Mucosa of rectum (tissue), 2 donors: ENCODE results near the gene MAP3K9.

Source experiments
- H3K27ac ChIP-seq, 2 donors: one replicate each; pipeline ENCODE4 v1.7.0; 2013; ENCODE audit warnings: inconsistent platforms in 2 of 2, low read depth in 2 of 2, low read length in 2 of 2
- H3K27me3 ChIP-seq, 2 donors: one replicate each; pipeline ENCODE4 v1.7.0; 2013; ENCODE audit warnings: low read length in 2 of 2; ENCODE audit not compliant: control insufficient read depth in 2 of 2, insufficient read depth in 2 of 2
- H3K36me3 ChIP-seq, 2 donors: one replicate each; pipeline ENCODE4 v1.7.0; 2013; ENCODE audit warnings: low read length in 2 of 2; ENCODE audit not compliant: control insufficient read depth in 2 of 2, insufficient read depth in 2 of 2
- H3K4me1 ChIP-seq, 2 donors: one replicate each; pipeline ENCODE4 v1.7.0; 2013; ENCODE audit warnings: low read length in 2 of 2, mild to moderate bottlenecking in 1 of 2; ENCODE audit not compliant: control insufficient read depth in 2 of 2, insufficient read depth in 2 of 2
- H3K4me3 ChIP-seq, 2 donors: one replicate each; pipeline ENCODE4 v1.7.0; 2013; ENCODE audit warnings: low read length in 2 of 2
- H3K9ac ChIP-seq, 2 donors: one replicate each; pipeline ENCODE4 v1.7.0; 2013; ENCODE audit warnings: low read length in 2 of 2, low read depth in 1 of 2, mild to moderate bottlenecking in 1 of 2
- H3K9me3 ChIP-seq, 2 donors: one replicate each; pipeline ENCODE4 v1.7.0; 2013; ENCODE audit warnings: low read length in 2 of 2; ENCODE audit not compliant: control insufficient read depth in 2 of 2
- donor health status: healthy.
- donor health status: Normal muscosa, but diverticular disease.

The MAP3K9 gene

DNA sequence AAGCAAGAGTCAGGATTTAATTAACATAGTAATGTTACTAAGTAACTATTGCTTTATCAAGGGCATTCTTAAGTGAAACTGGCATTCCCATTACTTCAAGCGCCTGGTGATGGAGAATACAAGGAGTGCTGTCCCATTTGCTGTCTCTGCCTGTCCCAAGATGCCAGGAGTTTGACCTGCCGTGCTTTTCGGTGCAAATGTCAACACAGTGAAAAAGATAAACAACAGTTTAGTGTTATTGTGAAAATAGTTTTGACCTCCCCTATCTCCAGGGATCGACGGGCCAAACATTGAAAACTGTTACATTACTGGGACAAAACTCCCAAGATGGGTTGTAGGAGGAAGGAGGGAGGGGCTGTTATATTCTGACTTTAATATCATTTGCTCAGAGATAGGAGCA, 92.8 kb downstream of the MAP3K9 start:
- no peaks in the 10 kb centered on the region for H3K4me1 ChIP-seq
- H3K4me3 ChIP-seq = no peak overlapping the region
- no peaks in the 10 kb centered on the region for H3K27me3 ChIP-seq
- no peaks in the 10 kb centered on the region for H3K9me3 ChIP-seq
- H3K9ac ChIP-seq = no peak overlapping the region
- no peak overlapping the region for H3K27ac ChIP-seq
- H3K36me3 ChIP-seq = no peaks in the 10 kb centered on the region

DNA sequence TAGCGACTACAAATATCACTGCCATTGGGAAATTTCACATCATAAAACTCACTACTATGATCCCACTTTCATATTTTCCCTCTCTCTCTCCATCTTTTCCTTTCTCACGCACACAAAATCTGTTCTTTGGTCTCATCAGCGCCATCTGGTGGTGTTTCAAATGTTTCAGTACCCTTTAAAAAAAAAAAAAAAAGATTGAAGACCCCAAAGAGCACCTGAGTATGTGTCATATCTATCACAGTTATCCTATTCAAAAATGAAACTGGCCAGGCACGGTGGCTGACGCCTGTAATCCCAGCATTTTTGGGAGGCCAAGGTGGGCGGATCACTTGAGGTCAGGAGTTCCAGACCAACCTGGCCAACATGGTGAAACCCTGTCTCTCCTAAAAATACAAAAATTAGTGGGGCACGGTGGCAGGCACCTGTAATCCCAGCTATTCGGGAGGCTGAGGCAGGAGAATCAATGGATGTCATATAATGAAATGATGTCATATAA, 95.2 kb downstream of the MAP3K9 start:
- H3K9ac ChIP-seq = no peak overlapping the region
- H3K9me3 ChIP-seq = no peaks in the 10 kb centered on the region
- no peaks in the 10 kb centered on the region for H3K27me3 ChIP-seq
- H3K36me3 ChIP-seq = no peaks in the 10 kb centered on the region
- no peak overlapping the region for H3K27ac ChIP-seq
- H3K4me1 ChIP-seq = no peaks in the 10 kb centered on the region
- H3K4me3 ChIP-seq = no peak overlapping the region

GRCh38 chr14:70713511-70713916, 95.8 kb downstream of the MAP3K9 start:
- no peaks in the 10 kb centered on the region for H3K36me3 ChIP-seq
- H3K27ac ChIP-seq = no peak overlapping the region
- H3K9ac ChIP-seq = no peak overlapping the region
- H3K4me1 ChIP-seq = no peaks in the 10 kb centered on the region
- H3K4me3 ChIP-seq = no peak overlapping the region
- H3K27me3 ChIP-seq = no peaks in the 10 kb centered on the region
- H3K9me3 ChIP-seq = no peaks in the 10 kb centered on the region

DNA sequence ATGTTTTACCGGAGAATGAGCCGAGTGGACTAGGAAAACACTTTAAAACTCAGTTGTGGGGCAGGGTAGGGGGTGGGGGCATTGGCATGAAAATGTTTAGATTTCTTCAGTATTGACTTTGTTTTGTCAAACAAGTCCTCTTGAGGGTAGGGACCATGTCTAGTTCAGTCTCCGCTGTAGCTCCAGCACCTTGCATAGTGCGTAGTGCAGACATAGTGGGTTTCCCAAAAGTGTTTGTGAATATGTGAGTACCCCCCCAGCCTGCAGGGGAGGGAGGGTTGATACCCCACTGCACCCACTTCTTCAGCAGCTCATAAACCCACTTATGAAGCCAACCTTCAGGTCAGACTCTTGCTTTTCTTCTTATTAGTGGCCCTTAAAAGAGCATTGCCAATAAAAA, 96.2 kb downstream of the MAP3K9 start:
- no peaks in the 10 kb centered on the region for H3K4me1 ChIP-seq
- no peaks in the 10 kb centered on the region for H3K36me3 ChIP-seq
- no peak overlapping the region for H3K27ac ChIP-seq
- no peak overlapping the region for H3K9ac ChIP-seq
- no peaks in the 10 kb centered on the region for H3K27me3 ChIP-seq
- no peaks in the 10 kb centered on the region for H3K9me3 ChIP-seq
- H3K4me3 ChIP-seq = no peak overlapping the region

DNA sequence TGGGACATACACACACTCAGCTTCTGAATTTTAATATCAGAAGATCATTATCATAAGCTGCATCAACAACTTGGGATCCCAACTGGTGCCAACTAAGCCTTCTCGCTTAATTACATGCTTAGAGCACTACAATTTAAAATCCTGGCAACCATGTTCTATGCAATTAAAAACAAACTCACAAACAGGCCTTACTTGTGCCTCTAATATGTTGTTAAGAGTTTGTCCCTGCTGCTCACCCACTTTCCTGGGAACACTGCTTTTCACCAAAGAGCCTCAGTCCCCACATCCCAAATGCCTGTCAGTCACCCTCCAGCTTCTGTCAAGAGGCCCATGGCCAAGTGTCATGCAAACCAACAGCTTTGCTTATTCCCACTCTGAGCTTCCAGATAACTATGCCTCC, 97.9 kb downstream of the MAP3K9 start:
- Histone ChIP-seq H3K9ac (no peak overlapping the region), H3K4me3 (no peak overlapping the region), H3K27ac (no peak overlapping the region), H3K27me3 (no peaks in the 10 kb centered on the region), H3K9me3 (no peaks in the 10 kb centered on the region), H3K36me3 (no peaks in the 10 kb centered on the region), H3K4me1 (no peaks in the 10 kb centered on the region)

- H3K4me1 ChIP-seq = no peaks in the 10 kb centered on the region
- H3K9me3 ChIP-seq = no peaks in the 10 kb centered on the region
- no peaks in the 10 kb centered on the region for H3K36me3 ChIP-seq
- H3K9ac ChIP-seq = no peak overlapping the region
- H3K27me3 ChIP-seq = peaks cover 0 to 4% of the 10 kb centered on the region in 2 donors
- H3K27ac ChIP-seq = no peak overlapping the region
- no peak overlapping the region for H3K4me3 ChIP-seq
Measured at GRCh38 chr14:70709726-70710382, 99.5 kb downstream of the MAP3K9 start.

GRCh38 chr14:70708717-70709570, 100.4 kb downstream of the MAP3K9 start:
- H3K9me3 ChIP-seq = no peaks in the 10 kb centered on the region
- H3K4me1 ChIP-seq = no peaks in the 10 kb centered on the region
- no peak overlapping the region for H3K4me3 ChIP-seq
- no peaks in the 10 kb centered on the region for H3K36me3 ChIP-seq
- H3K9ac ChIP-seq = no peak overlapping the region
- H3K27ac ChIP-seq = no peak overlapping the region
- peaks cover 0 to 4% of the 10 kb centered on the region in 2 donors for H3K27me3 ChIP-seq

DNA sequence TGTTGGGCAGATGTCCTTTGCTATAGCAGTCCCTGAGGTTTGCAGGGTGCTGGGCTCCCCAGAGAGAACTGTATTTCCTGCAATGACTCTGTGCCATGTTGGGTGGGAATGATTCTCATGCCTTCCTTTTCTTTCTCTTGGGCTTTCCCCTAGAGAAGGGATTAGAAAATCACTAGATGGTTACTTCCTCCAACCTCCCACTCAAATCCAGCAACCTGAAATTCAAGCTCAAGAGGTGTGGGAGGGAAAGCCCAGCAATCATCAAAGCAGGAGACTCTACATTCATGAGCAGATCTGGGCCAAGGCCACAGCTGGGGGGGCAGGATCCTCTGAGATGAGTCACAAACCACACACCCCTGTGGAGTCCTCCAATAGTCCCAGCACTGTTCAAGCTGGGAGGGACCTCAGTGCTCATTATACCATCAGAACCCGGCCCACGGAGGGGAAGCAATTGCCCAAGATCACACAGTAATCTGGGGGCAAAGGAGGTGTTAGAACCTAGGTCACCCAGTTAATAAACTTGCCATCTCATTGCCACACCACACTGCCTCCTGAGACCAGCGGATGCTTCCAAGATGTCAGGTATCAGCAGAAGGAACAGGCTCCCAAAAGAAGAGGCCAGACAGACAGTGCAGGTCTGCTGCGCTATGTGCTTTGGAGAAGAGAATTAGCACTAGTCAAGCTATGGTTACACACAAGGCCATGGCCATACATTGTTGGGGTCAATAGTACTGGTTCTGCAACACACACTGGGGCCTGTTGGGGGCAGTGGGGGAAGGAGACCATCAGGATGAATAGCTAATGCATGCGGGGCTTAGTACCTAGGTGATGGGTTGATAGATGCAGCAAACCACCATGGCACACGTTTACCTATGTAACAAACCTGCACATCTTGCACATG, 101.9 kb downstream of the MAP3K9 start:
- Histone ChIP-seq H3K9ac (no peak overlapping the region), H3K27me3 (peaks cover 0 to 4% of the 10 kb centered on the region in 2 donors), H3K4me1 (no peaks in the 10 kb centered on the region), H3K9me3 (no peaks in the 10 kb centered on the region), H3K36me3 (no peaks in the 10 kb centered on the region), H3K27ac (no peak overlapping the region), H3K4me3 (no peak overlapping the region)

- no peak overlapping the region for H3K4me3 ChIP-seq
- no peaks in the 10 kb centered on the region for H3K9me3 ChIP-seq
- H3K36me3 ChIP-seq = no peaks in the 10 kb centered on the region
- peaks cover 0 to 4% of the 10 kb centered on the region in 2 donors for H3K27me3 ChIP-seq
- H3K9ac ChIP-seq = no peak overlapping the region
- H3K4me1 ChIP-seq = no peaks in the 10 kb centered on the region
- no peak overlapping the region for H3K27ac ChIP-seq
Measured at GRCh38 chr14:70706177-70706576, 103.1 kb downstream of the MAP3K9 start.
